H54 (cell line): ENCODE measurements around the gene CDKL4.
"Not testable (repeated sequence)": the region's sequence is repeated elsewhere in the genome, so short reads cannot be mapped to it uniquely, and the experiment has no call there.

Experiments
- DNase-seq: peaks from one replicate; pipeline ENCODE4 v3.0.0; 2011; ENCODE audit warnings: low spot score, mixed read lengths; ENCODE audit not compliant: insufficient read length
- FAIRE-seq: peaks from 3 replicates; lab custom pipeline; 2011; peaks lifted over from hg19 to GRCh38; lab: Jason Lieb, UNC
- POLR2A ChIP-seq: IDR thresholded peaks from 2 replicates; pipeline ENCODE4 v1.6.1; 2011; ENCODE audit warnings: low read depth, mild to moderate bottlenecking, low read length

The CDKL4 gene

GRCh38 chr2:39218391-39218790 lies 25.4 kb downstream of the CDKL4 start:
- DNase-seq (no peak), FAIRE-seq (no peak)
- TF ChIP-seq POLR2A = no peak

GRCh38 chr2:39217192-39217550 lies 26.6 kb downstream of the CDKL4 start:
- DNase-seq (no peak), FAIRE-seq (no peak)
- no peak for TF ChIP-seq POLR2A

GRCh38 chr2:39216346-39217191 lies 27.2 kb downstream of the CDKL4 start:
- no peak for DNase-seq
- no peak for FAIRE-seq

GRCh38 chr2:39215545-39215944 lies 28.2 kb downstream of the CDKL4 start:
- TF ChIP-seq POLR2A = no peak
- no peak for FAIRE-seq
- no peak for DNase-seq

More at GRCh38 chr2:39216346-39217191, 27.2 kb downstream of the CDKL4 start:
- TF ChIP-seq POLR2A = no peak

- DNase-seq = no peak
- FAIRE-seq = no peak
- TF ChIP-seq POLR2A = no peak
Measured at GRCh38 chr2:39213015-39213414, 30.8 kb downstream of the CDKL4 start.

GRCh38 chr2:39210846-39211245 lies 32.9 kb downstream of the CDKL4 start:
- TF ChIP-seq POLR2A = no peak
- no peak for FAIRE-seq
- no peak for DNase-seq

GRCh38 chr2:39203382-39203781 lies 40.4 kb downstream of the CDKL4 start:
- no peak for TF ChIP-seq POLR2A
- FAIRE-seq = no peak

GRCh38 chr2:39202639-39203369 lies 41.0 kb downstream of the CDKL4 start:
- DNase-seq = no peak
- FAIRE-seq = no peak
- no peak for TF ChIP-seq POLR2A

More at GRCh38 chr2:39203382-39203781, 40.4 kb downstream of the CDKL4 start:
- no peak for DNase-seq

- DNase-seq, FAIRE-seq: not testable (repeated sequence)
Measured at GRCh38 chr2:39197003-39197402, 46.8 kb downstream of the CDKL4 start.

- TF ChIP-seq POLR2A = no peak
- no peak for FAIRE-seq
- no peak for DNase-seq
Measured at GRCh38 chr2:39194686-39195085, 49.1 kb downstream of the CDKL4 start.

- no peak for TF ChIP-seq POLR2A
- FAIRE-seq (no peak), DNase-seq (no peak)
Measured at GRCh38 chr2:39188960-39189494, 54.7 kb downstream of the CDKL4 start.

- no peak for TF ChIP-seq POLR2A
- FAIRE-seq = no peak
- DNase-seq = no peak
Measured at GRCh38 chr2:39183673-39184072, 60.1 kb downstream of the CDKL4 start.

- no peak for TF ChIP-seq POLR2A
- FAIRE-seq = no peak
- no peak for DNase-seq
Measured at GRCh38 chr2:39181297-39181696, 62.5 kb downstream of the CDKL4 start.
